HEK293 (cell line): Measurements from ENCODE around the gene GDE1.

ENCODE experiments used
- CTCF ChIA-PET: fragments of 350-600 bp; formaldehyde crosslinking; extraction: SDS; loops from one replicate; lab custom pipeline; 2021; ENCODE audit warnings: antibody characterized with exemption; lab: Yijun Ruan, JAX
- POLR2A ChIA-PET: fragments of 300-600 bp; formaldehyde crosslinking; extraction: SDS; loops from one replicate; lab custom pipeline; 2020; ENCODE audit warnings: antibody characterized with exemption, inconsistent platforms; lab: Yijun Ruan, JAX
- H3K27ac ChIP-seq: fragments of 200-500 bp; sonication (Bioruptor generic); 2 replicates; pipeline ENCODE4 v1.5.1; 2014; ENCODE audit warnings: low read depth, low read length, control low read depth, inconsistent platforms; ENCODE audit errors: extremely low read depth
- H3K36me3 ChIP-seq, 2 experiments: fragments of 200-500 bp in 1 of 2; sonication (Bioruptor generic) in 1 of 2; 1 replicate in 1 of 2; 2 replicates in 1 of 2; pipeline ENCODE4 v1.5.1; 2014 to 2017; ENCODE audit warnings: inconsistent platforms in 2 of 2, low read length in 2 of 2; ENCODE audit not compliant: control insufficient read depth in 2 of 2, insufficient read depth in 1 of 2
- H3K4me1 ChIP-seq: fragments of 200-500 bp; sonication (Bioruptor generic); 2 replicates; pipeline ENCODE4 v1.5.1; 2014; ENCODE audit warnings: mild to moderate bottlenecking, low read length, inconsistent platforms; ENCODE audit not compliant: control insufficient read depth, insufficient read depth
- H3K4me3 ChIP-seq: 2 replicates; pipeline ENCODE4 v1.5.1; 2011; ENCODE audit warnings: low read depth, mild to moderate bottlenecking, control low read depth, low read length, moderate library complexity
- H3K9me3 ChIP-seq: fragments of 200-500 bp; sonication (Bioruptor generic); 2 replicates; pipeline ENCODE4 v1.5.1; 2014; ENCODE audit warnings: low read depth, low read length, inconsistent platforms; ENCODE audit not compliant: control insufficient read depth, insufficient read depth
- GLI2 ChIP-seq: fragments of 450-650 bp; formaldehyde crosslinking; IDR thresholded peaks from 2 replicates; pipeline ENCODE4; 2017; ENCODE audit warnings: missing biosample characterization, missing genetic modification characterization, low read depth, borderline replicate concordance
- GLIS2 ChIP-seq: fragments of 450-650 bp; formaldehyde crosslinking; IDR thresholded peaks from 2 replicates; pipeline ENCODE4 v1.5.1; 2016; ENCODE audit warnings: missing biosample characterization, missing genetic modification characterization
- INSM2 ChIP-seq: fragments of 450-650 bp; formaldehyde crosslinking; IDR thresholded peaks from 2 replicates; pipeline ENCODE4 v1.5.1; 2016; ENCODE audit warnings: missing biosample characterization, missing genetic modification characterization
- KLF7 ChIP-seq: fragments of 450-650 bp; formaldehyde crosslinking; IDR thresholded peaks from 2 replicates; pipeline ENCODE4 v1.5.1; 2016; ENCODE audit warnings: missing biosample characterization, missing genetic modification characterization, borderline replicate concordance
- PATZ1 ChIP-seq: fragments of 450-650 bp; formaldehyde crosslinking; IDR thresholded peaks from 2 replicates; pipeline ENCODE4 v1.5.1; 2016; ENCODE audit warnings: missing biosample characterization, missing genetic modification characterization
- SALL2 ChIP-seq: fragments of 450-650 bp; formaldehyde crosslinking; IDR thresholded peaks from 2 replicates; pipeline ENCODE4 v1.5.0; 2017; ENCODE audit warnings: missing biosample characterization, mild to moderate bottlenecking, missing genetic modification characterization, borderline replicate concordance
- SCRT1 ChIP-seq: fragments of 450-650 bp; formaldehyde crosslinking; IDR thresholded peaks from 2 replicates; pipeline ENCODE4 v1.5.1; 2016; ENCODE audit warnings: missing biosample characterization, missing genetic modification characterization, borderline replicate concordance
- SP2 ChIP-seq: fragments of 450-650 bp; formaldehyde crosslinking; IDR thresholded peaks from 2 replicates; pipeline ENCODE4 v1.5.1; 2016; ENCODE audit warnings: missing biosample characterization, missing genetic modification characterization
- TSHZ1 ChIP-seq: fragments of 450-650 bp; formaldehyde crosslinking; IDR thresholded peaks from 2 replicates; pipeline ENCODE4 v1.5.1; 2016; ENCODE audit warnings: missing biosample characterization, missing genetic modification characterization, borderline replicate concordance
- YY1 ChIP-seq: fragments of 450-650 bp; formaldehyde crosslinking; IDR thresholded peaks from 2 replicates; pipeline ENCODE4 v1.5.1; 2018; ENCODE audit warnings: missing biosample characterization, missing genetic modification characterization
- ZNF146 ChIP-seq: fragments of 450-650 bp; formaldehyde crosslinking; IDR thresholded peaks from 2 replicates; pipeline ENCODE4 v1.5.1; 2016; ENCODE audit warnings: missing biosample characterization, missing genetic modification characterization
- ZNF335 ChIP-seq: fragments of 450-650 bp; formaldehyde crosslinking; conservative IDR thresholded peaks from 2 replicates; pipeline ENCODE4 v1.5.1; 2016; ENCODE audit warnings: missing biosample characterization, missing genetic modification characterization
- ZNF362 ChIP-seq: fragments of 450-650 bp; formaldehyde crosslinking; IDR thresholded peaks from 2 replicates; pipeline ENCODE4 v1.5.1; 2016; ENCODE audit warnings: missing biosample characterization, missing genetic modification characterization
- ZNF513 ChIP-seq: fragments of 450-650 bp; IDR thresholded peaks from 2 replicates; pipeline ENCODE4 v1.5.1; 2018; ENCODE audit warnings: missing biosample characterization, missing genetic modification characterization
- ZNF600 ChIP-seq: fragments of 450-650 bp; formaldehyde crosslinking; IDR thresholded peaks from 2 replicates; pipeline ENCODE4 v1.5.1; 2016; ENCODE audit warnings: missing biosample characterization, missing genetic modification characterization
- ZSCAN16 ChIP-seq: fragments of 450-650 bp; formaldehyde crosslinking; IDR thresholded peaks from 2 replicates; pipeline ENCODE4 v1.5.1; 2016; ENCODE audit warnings: missing biosample characterization, missing genetic modification characterization
- ZSCAN18 ChIP-seq: fragments of 450-650 bp; formaldehyde crosslinking; IDR thresholded peaks from 2 replicates; pipeline ENCODE4 v1.5.1; 2016; ENCODE audit warnings: missing biosample characterization, missing genetic modification characterization

Gene GDE1

GRCh38 chr16:19523184-19523558 is 1.3 kb upstream of the GDE1 start:
- H3K9me3 ChIP-seq: no peaks in the 10 kb centered on the region
- peaks cover 17% of the 10 kb centered on the region; the same call in 1 of the 2 replicates for H3K4me1 ChIP-seq
- ChIA-PET POLR2A (interaction anchor here (1.0 to 2.5 kb wide), 2 partner anchors 32 to 733 kb away, joined by 4 to 25 read pairs; partner anchors contain the start of genes RPS15A and VPS35L), CTCF (interaction anchor here (0.9 to 1.8 kb wide), 2 partner anchors 21 to 32 kb away, joined by 3 to 9 read pairs; partner anchors contain the start of gene VPS35L)
- no peak overlapping the region for H3K4me3 ChIP-seq
- peaks cover 3 to 6% of the 10 kb centered on the region in 2 experiments for H3K36me3 ChIP-seq
- no peak overlapping the region for H3K27ac ChIP-seq
- no peak for TF ChIP-seq ZSCAN16

GRCh38 chr16:19522760-19523159 is 862 bp upstream of the GDE1 start:
- H3K27ac ChIP-seq: no peak overlapping the region
- POLR2A ChIA-PET: no interaction called here

More at GRCh38 chr16:19522760-19523159, 862 bp upstream of the GDE1 start:
- H3K9me3 ChIP-seq: no peaks in the 10 kb centered on the region
- peaks cover 19% of the 10 kb centered on the region; the same call in 1 of the 2 replicates for H3K4me1 ChIP-seq
- peaks cover 2 to 3% of the 10 kb centered on the region in 2 experiments for H3K36me3 ChIP-seq
- TF ChIP-seq SCRT1 (no peak), ZNF146 (tag by site-specific recombination) (no peak), GLI2 (no peak), ZNF600 (tag by site-specific recombination) (no peak), ZNF335 (tag by site-specific recombination) (no peak), YY1 (tag by site-specific recombination) (no peak), INSM2 (tag by site-specific recombination) (no peak), KLF7 (tag by site-specific recombination) (no peak), SALL2 (no peak), ZSCAN18 (tag by site-specific recombination) (no peak), ZNF362 (tag by site-specific recombination) (no peak), TSHZ1 (no peak), PATZ1 (tag by site-specific recombination) (no peak), GLIS2 (tag by site-specific recombination) (no peak), SP2 (tag by site-specific recombination) (no peak), ZNF513 (tag by site-specific recombination) (no peak)
- no peak overlapping the region for H3K4me3 ChIP-seq
- CTCF ChIA-PET: interaction anchor here (0.6 kb wide), 1 partner anchor 17 kb away, joined by 3 read pairs; no protein-coding TSS in a partner anchor
